ENCODE data around the gene DNAI2. TPM values are rescaled to one million over a fixed set of nuclear protein-coding genes. Genes with fewer than 3 reads are reported as not detected.
A peak's percentile ranks its signal among the peaks of the same experiment; 100 is the strongest.
"Not testable (repeated sequence)": the region's sequence is repeated elsewhere in the genome, so short reads cannot be mapped to it uniquely, and the experiment has no call there.

Gene DNAI2
- total RNA-seq, 1 experiment from 2014 or later, result not detected

GRCh38 chr17:74281799-74282198, 7.8 kb downstream of the DNAI2 start:
- no peak overlapping the region for H2AFZ ChIP-seq (ENCODE audit: low read depth, low read length, poor library complexity, severe bottlenecking)
- no peaks in the 10 kb centered on the region for H3K9me3 ChIP-seq (ENCODE audit: control insufficient read depth in 1 of 2, insufficient read depth in 1 of 2, low read depth in 1 of 2, low read length in 2 of 2)
- TF ChIP-seq FOSL1 (IDR thresholded peaks at IDR 0.05; ENCODE audit: low read depth), result no peak
- no peak for TF ChIP-seq JUND (IDR thresholded peaks at IDR 0.05)
- TF ChIP-seq SRF (IDR thresholded peaks at IDR 0.05; ENCODE audit: low read depth), result no peak
- no peak for TF ChIP-seq ELF1 (IDR thresholded peaks at IDR 0.05; ENCODE audit: borderline replicate concordance, low read depth)
- no peak for TF ChIP-seq RAD21 (IDR thresholded peaks at IDR 0.05; ENCODE audit: low read depth)
- TF ChIP-seq SIN3A (IDR thresholded peaks at IDR 0.05; ENCODE audit: low read depth), result no peak
- TF ChIP-seq SP1 (IDR thresholded peaks at IDR 0.05; ENCODE audit: low read depth), result no peak
- no peak for TF ChIP-seq EGR1 (IDR thresholded peaks at IDR 0.05; ENCODE audit: low read depth)
- TF ChIP-seq CBX3 (IDR thresholded peaks at IDR 0.05; ENCODE audit: low read depth), result no peak
- no peak for TF ChIP-seq YY1 (IDR thresholded peaks at IDR 0.05; ENCODE audit: extremely low read depth, insufficient replicate concordance, low read depth, low read length)
- no peaks in the 10 kb centered on the region for H4K20me1 ChIP-seq (ENCODE audit: insufficient read depth)
- ChIA-PET CTCF (interaction anchor here (0.6 to 2.2 kb wide), 4 partner anchors 14 to 81 kb away, joined by 3 to 9 read pairs (median 4); partner anchors contain the start of gene BTBD17), RAD21 (ENCODE audit: low non-redundant PET in 1 of 2, low total read pairs in 2 of 2, uncharacterized antibody in 2 of 2, unreplicated experiment in 2 of 2) (no interaction called here), POLR2A (no interaction called here)
- no peak for ATAC-seq
- H3K79me2 ChIP-seq (ENCODE audit: insufficient read depth, low read length), result no peaks in the 10 kb centered on the region
- H3K9me2 ChIP-seq (ENCODE audit: insufficient read depth), result no peaks in the 10 kb centered on the region
- BruUV-seq (replicated peaks), result no TSS peak
- H3K27ac ChIP-seq (ENCODE audit: low read depth, low read length), result no peak overlapping the region
- H3K4me1 ChIP-seq (ENCODE audit: control insufficient read depth in 1 of 2, insufficient read depth in 2 of 2, low read length in 2 of 2), result peaks cover 5 to 10% of the 10 kb centered on the region in 2 experiments; a peak in 3 of 4 replicates
- intact Hi-C loops (cut with micrococcal nuclease), result no loop called here
- no peak overlapping the region for H3K4me2 ChIP-seq (ENCODE audit: low read length)
- DNase-seq (ENCODE audit: low read depth, low spot score), result no peak
- no peak overlapping the region for H3K9ac ChIP-seq (ENCODE audit: low read length)
- H3K4me3 ChIP-seq (replicated peaks in 1 of 2; ENCODE audit: low read depth in 1 of 2, low read length in 2 of 2), result no peak overlapping the region
- H3K27me3 ChIP-seq (ENCODE audit: insufficient read depth, low read length), result no peaks in the 10 kb centered on the region
- H3K36me3 ChIP-seq (ENCODE audit: control insufficient read depth in 1 of 2, insufficient read depth in 2 of 2, low read length in 2 of 2), result no peaks in the 10 kb centered on the region

- DNase-seq (ENCODE audit: low read depth, low spot score); H3K4me1 ChIP-seq (ENCODE audit: control insufficient read depth in 1 of 2, insufficient read depth in 2 of 2, low read length in 2 of 2); intact Hi-C loops (cut with micrococcal nuclease); H3K79me2 ChIP-seq (ENCODE audit: insufficient read depth, low read length); H3K27ac ChIP-seq (ENCODE audit: low read depth, low read length); H3K27me3 ChIP-seq (ENCODE audit: insufficient read depth, low read length); H3K4me3 ChIP-seq (replicated peaks in 1 of 2; ENCODE audit: low read depth in 1 of 2, low read length in 2 of 2); H3K36me3 ChIP-seq (ENCODE audit: control insufficient read depth in 1 of 2, insufficient read depth in 2 of 2, low read length in 2 of 2); POLR2A ChIA-PET; H3K9me3 ChIP-seq (ENCODE audit: control insufficient read depth in 1 of 2, insufficient read depth in 1 of 2, low read depth in 1 of 2, low read length in 2 of 2); H3K9me2 ChIP-seq (ENCODE audit: insufficient read depth); H3K4me2 ChIP-seq (ENCODE audit: low read length); RAD21 ChIA-PET (ENCODE audit: low non-redundant PET in 1 of 2, low total read pairs in 2 of 2, uncharacterized antibody in 2 of 2, unreplicated experiment in 2 of 2); H3K9ac ChIP-seq (ENCODE audit: low read length); ATAC-seq; BruUV-seq (replicated peaks); H4K20me1 ChIP-seq (ENCODE audit: insufficient read depth): not testable (repeated sequence)
- peak overlapping the region; percentile 42 for H2AFZ ChIP-seq (ENCODE audit: low read depth, low read length, poor library complexity, severe bottlenecking)
- CTCF ChIA-PET, result interaction anchor here (1.1 to 2.2 kb wide), 3 partner anchors 14 to 79 kb away, joined by 3 to 9 read pairs (median 4); partner anchors contain the start of gene BTBD17
Measured at GRCh38 chr17:74282274-74282586, 8.2 kb downstream of the DNAI2 start.

Data from HCT116 (cell line).